Measurements from ENCODE around the gene KCNJ12.

Gene KCNJ12

GRCh38 chr17:21463779-21464407 lies 87.7 kb downstream of the KCNJ12 start:
- DNase-seq (ENCODE audit: low spot score) (no peak), FAIRE-seq (no peak)

DNA sequence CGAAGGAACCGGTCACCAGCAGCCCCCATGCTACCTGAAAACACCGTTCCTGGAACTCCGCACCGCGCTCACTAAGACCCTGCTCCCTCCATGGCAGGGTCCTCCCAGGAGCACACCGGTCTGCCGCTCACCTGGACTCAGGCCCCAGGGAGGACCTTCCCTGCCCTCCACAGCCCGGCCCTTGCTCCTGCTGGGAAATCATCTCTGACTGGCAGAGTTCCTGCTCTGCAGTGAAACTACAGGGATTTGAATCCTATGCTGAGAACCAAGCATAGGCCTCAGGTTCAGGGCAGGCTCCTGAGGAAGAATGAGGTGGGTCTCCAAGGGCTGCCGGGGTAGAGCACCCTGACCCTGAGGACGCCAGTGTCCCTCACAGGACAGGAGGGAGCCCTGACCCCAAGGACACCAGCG lies 88.5 kb downstream of the KCNJ12 start:
- FAIRE-seq (no peak), DNase-seq (ENCODE audit: low spot score) (no peak)

DNA sequence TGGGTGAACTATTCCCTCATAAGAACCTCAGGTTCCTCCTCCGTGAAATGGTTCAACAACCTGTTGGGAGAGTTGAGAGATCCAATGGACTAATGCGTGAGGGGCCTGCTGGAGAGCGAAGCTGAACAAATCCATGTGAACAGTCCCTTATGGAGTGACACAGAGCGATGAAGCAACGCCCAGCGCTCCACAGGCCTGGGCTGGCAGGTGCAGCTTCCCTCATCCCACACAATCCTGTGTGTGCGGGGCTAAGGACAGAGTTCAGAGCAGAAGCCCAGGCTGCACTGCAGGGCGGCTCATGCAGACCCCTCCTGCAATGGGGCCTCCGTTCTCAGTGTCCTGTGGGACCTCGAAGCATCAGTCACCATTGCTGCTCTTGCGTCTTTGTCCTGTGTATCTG lies 90.4 kb downstream of the KCNJ12 start:
- FAIRE-seq (no peak), DNase-seq (ENCODE audit: low spot score) (no peak)

DNA sequence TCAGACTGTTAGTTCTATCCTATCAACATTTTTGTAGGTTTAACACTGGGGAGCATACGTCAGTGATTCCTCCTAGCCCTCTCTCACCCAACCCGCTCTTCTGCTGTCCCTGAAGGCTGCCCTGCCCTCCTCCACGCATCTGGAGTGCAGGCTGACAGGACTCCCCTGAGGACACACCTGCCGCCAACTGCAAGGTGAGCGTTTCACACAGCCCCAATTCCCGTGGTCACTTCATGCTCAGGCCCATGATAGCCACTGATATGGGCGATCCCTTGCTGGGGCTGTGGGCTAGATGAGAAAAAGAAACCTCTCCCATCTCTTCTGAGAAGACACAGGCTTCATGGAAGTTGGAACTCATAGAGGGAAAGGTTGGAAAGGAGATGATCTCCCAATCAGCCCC lies 91.0 kb downstream of the KCNJ12 start:
- DNase-seq (ENCODE audit: low spot score) (no peak), FAIRE-seq (no peak)

DNA sequence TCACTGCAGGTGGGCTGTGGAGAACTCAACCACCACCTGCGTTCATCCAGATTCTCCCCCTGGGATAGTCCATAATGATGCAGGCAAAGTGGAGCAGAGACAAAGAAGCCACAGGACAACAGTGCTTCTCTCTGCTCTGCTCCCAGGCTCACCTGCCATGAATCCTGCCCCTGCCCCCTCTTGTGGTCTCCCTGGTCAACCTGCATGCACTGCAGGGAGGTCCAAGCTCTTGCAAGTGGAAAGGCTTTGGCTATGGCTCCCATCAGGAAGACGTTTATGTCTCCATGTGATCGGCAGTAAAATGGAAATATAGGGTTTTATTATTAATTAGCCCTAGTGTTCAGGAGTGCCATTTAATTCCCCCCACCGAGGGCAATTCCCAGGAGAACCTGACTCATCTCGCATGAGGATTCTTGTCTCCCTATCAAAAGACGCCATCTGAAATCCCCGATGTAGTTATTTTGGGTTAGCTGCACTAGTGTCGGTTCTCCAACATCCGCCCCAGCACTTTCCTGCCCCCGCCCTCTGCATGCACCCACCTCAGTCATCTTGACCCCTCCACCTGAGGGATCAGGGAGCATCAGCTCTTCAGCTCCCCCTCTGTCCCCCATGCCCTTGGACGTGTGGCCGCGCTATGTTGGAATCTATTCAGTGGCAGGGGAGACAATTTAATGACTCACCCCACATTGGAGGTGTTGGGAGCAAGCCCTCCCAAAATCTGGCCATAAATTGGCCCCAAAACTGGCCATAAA lies 91.8 kb downstream of the KCNJ12 start:
- FAIRE-seq (no peak), DNase-seq (ENCODE audit: low spot score) (no peak)

Data from urothelium cell line (cell line).